ENCODE results near the gene CKMT2. TPM values are rescaled to one million over a fixed set of nuclear protein-coding genes. Genes with fewer than 3 reads are reported as not detected.

The CKMT2 gene
- total and polyA plus RNA-seq, 7 donors = 0.96 to 11.1 (median 4.6) TPM

GRCh38 chr5:81249240-81249639 lies 16.1 kb downstream of the CKMT2 start:
- H3K36me3 ChIP-seq = peaks cover 0 to 7% (median 0%) of the 10 kb centered on the region in 4 donors
- H3K9me3 ChIP-seq = no peaks in the 10 kb centered on the region
- H3K27ac ChIP-seq = no peak overlapping the region
- DNase-seq = no peak
- WGBS, 2 donors = 92% methylated on average over 4 of the region's 4 CpGs
- peaks cover 0 to 32% (median 12%) of the 10 kb centered on the region in 4 donors for H3K4me1 ChIP-seq
- intact Hi-C loops (cut with DNase I) = no loop called here
- H3K27me3 ChIP-seq = no peaks in the 10 kb centered on the region
- no peak overlapping the region for H3K4me3 ChIP-seq
- no peak for TF ChIP-seq POLR2A (IDR thresholded peaks at IDR 0.05)
- no peak for TF ChIP-seq POLR2AphosphoS5 (IDR thresholded peaks at IDR 0.05)
- no peak for TF ChIP-seq CTCF (IDR thresholded peaks at IDR 0.05)
- TF ChIP-seq EP300 (IDR thresholded peaks at IDR 0.05) = no peak

- H3K4me1 ChIP-seq = peaks cover 0 to 32% (median 12%) of the 10 kb centered on the region in 4 donors
- no peak overlapping the region for H3K4me3 ChIP-seq
- no peak overlapping the region for H3K27ac ChIP-seq
- H3K27me3 ChIP-seq = no peaks in the 10 kb centered on the region
- 94 to 95% methylated on average over 1 of the region's 1 CpG for WGBS, 2 donors
- no peak for DNase-seq
- intact Hi-C loops (cut with DNase I) = no loop called here
- TF ChIP-seq CTCF (IDR thresholded peaks at IDR 0.05) = no peak
- TF ChIP-seq POLR2A (IDR thresholded peaks at IDR 0.05) = no peak
- no peak for TF ChIP-seq EP300 (IDR thresholded peaks at IDR 0.05)
- TF ChIP-seq POLR2AphosphoS5 (IDR thresholded peaks at IDR 0.05) = no peak
- H3K9me3 ChIP-seq = no peaks in the 10 kb centered on the region
- peaks cover 0 to 15% (median 0%) of the 10 kb centered on the region in 4 donors for H3K36me3 ChIP-seq
Observed at GRCh38 chr5:81250004-81250403, 16.9 kb downstream of the CKMT2 start.

GRCh38 chr5:81251922-81252321 lies 18.8 kb downstream of the CKMT2 start:
- intact Hi-C loops (cut with DNase I) = no loop called here
- DNase-seq = no peak
- Histone ChIP-seq H3K4me3 (no peak overlapping the region), H3K9me3 (no peaks in the 10 kb centered on the region), H3K27ac (no peak overlapping the region), H3K27me3 (no peaks in the 10 kb centered on the region), H3K36me3 (peaks cover 0 to 17% (median 0%) of the 10 kb centered on the region in 4 donors), H3K4me1 (peaks cover 0 to 26% (median 12%) of the 10 kb centered on the region in 4 donors)
- TF ChIP-seq EP300 (IDR thresholded peaks at IDR 0.05) (no peak), POLR2A (IDR thresholded peaks at IDR 0.05) (no peak), CTCF (IDR thresholded peaks at IDR 0.05) (no peak), POLR2AphosphoS5 (IDR thresholded peaks at IDR 0.05) (no peak)
- WGBS, 2 donors = 79% methylated on average over 5 of the region's 5 CpGs

- H3K27me3 ChIP-seq = no peaks in the 10 kb centered on the region
- no peak for TF ChIP-seq POLR2AphosphoS5 (IDR thresholded peaks at IDR 0.05)
- TF ChIP-seq EP300 (IDR thresholded peaks at IDR 0.05) = no peak
- TF ChIP-seq POLR2A (IDR thresholded peaks at IDR 0.05) = no peak
- intact Hi-C loops (cut with DNase I) = no loop called here
- no peak overlapping the region for H3K4me3 ChIP-seq
- peaks cover 0 to 18% (median 5%) of the 10 kb centered on the region in 4 donors for H3K4me1 ChIP-seq
- peaks cover 0 to 17% (median 0%) of the 10 kb centered on the region in 4 donors for H3K36me3 ChIP-seq
- no peak for DNase-seq
- no peaks in the 10 kb centered on the region for H3K9me3 ChIP-seq
- WGBS, 2 donors = 89 to 94% methylated on average over 1 of the region's 1 CpG
- no peak overlapping the region for H3K27ac ChIP-seq
Observed at GRCh38 chr5:81252904-81253303, 19.8 kb downstream of the CKMT2 start.

- TF ChIP-seq POLR2A (IDR thresholded peaks at IDR 0.05) (no peak), POLR2AphosphoS5 (IDR thresholded peaks at IDR 0.05) (no peak), EP300 (IDR thresholded peaks at IDR 0.05) (no peak), CTCF (IDR thresholded peaks at IDR 0.05) (no peak)
- Histone ChIP-seq H3K4me1 (peaks cover 0 to 9% (median 0%) of the 10 kb centered on the region in 4 donors), H3K4me3 (no peak overlapping the region), H3K27me3 (no peaks in the 10 kb centered on the region), H3K36me3 (peaks cover 0 to 21% (median 0%) of the 10 kb centered on the region in 4 donors), H3K27ac (no peak overlapping the region), H3K9me3 (no peaks in the 10 kb centered on the region)
- intact Hi-C loops (cut with DNase I) = no loop called here
- WGBS, 2 donors = 84 to 97% methylated on average over 4 of the region's 4 CpGs
- no peak for DNase-seq
Observed at GRCh38 chr5:81253875-81254274, 20.8 kb downstream of the CKMT2 start.
